Limb (tissue), 2 donors: ENCODE measurements around the gene GAS2L1.

Source experiments
- DNase-seq, 2 donors: peaks; one replicate each; pipeline ENCODE4 v3.0.0-alpha.2; 2016; ENCODE audit errors: extremely low spot score in 2 of 2

The GAS2L1 gene

GRCh38 chr22:29326481-29326880 is 20.0 kb downstream of the GAS2L1 start:
- DNase-seq, result no peak

DNA sequence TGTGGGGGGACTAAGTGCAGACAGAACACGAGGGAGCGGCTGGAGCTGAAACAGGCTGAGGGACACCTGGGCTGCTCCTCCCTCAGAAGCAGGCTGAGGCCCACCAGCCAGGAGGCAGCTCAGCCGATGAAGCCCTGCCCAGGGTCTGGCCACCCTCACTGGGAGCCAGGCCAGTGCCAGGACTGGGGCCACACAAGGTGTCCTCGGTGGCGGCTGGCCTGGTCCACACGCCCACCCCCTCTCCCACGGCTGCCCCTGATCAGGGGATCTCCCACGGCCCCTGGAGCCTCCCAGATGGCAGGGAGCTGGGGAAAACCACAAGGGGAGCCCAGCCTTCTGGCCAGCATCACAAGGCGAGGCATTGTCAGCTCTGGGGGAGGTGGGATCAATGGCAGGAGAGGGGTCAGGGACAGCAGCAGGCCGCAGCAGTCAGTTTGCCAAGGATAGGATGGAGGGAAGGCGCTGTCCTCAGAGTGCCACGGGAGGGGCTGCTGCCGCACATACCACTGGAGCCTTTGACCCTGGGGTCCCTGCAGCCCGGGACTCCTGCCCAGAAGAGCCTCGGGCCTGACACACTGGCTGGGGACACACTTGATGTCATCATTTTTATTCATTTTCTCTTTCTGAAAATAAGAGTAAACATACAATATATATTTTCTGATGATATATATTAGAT is 20.8 kb downstream of the GAS2L1 start:
- no peak for DNase-seq

DNA sequence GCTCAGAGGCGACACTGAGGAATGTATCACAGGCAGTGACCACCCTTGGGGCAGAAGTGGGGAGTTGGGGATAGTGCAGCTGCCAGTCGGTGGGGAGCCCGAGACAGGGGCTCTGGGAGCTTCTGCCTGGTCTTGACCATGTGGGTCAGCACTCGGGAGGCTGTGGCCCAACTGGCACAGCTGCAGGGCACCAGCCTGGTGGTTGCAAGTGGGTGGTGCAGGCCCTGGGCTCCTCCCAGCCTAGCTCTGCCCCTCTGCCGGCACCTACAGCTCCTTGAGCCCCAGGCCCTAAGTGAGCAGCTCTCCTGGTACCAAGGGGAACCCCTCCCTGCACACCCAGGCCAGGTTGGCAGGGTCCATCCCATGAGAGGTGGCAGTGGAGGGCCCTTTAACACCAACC is 21.6 kb downstream of the GAS2L1 start:
- DNase-seq, result no peak

GRCh38 chr22:29328566-29329500 is 22.4 kb downstream of the GAS2L1 start:
- peak in 1 of 2 donors; percentile 48 for DNase-seq

DNA sequence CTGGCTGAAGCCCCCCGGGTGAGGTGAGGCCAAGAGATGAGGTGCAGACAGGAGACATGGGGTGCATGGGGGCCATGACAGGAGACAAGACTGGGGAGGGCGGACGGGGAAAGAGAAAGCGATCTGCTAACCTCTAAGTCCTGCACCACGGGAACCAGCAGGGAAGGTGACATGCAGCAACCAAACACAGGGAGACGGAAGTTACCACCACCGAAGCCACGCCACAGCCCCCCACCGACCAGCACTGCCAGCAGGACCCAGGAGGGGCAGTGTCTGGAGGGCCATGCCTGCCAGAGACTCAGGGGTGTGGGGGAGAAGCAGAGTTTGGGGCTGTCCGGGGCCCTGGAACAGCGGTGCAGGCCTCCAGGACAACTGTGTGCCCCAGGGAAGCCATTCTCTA is 23.1 kb downstream of the GAS2L1 start:
- DNase-seq, result no peak

- DNase-seq, result no peak
Measured at GRCh38 chr22:29330291-29330690, 23.8 kb downstream of the GAS2L1 start.

- DNase-seq, result no peak
Measured at GRCh38 chr22:29330753-29331152, 24.3 kb downstream of the GAS2L1 start.

GRCh38 chr22:29331213-29331612 is 24.8 kb downstream of the GAS2L1 start:
- DNase-seq, result no peak

GRCh38 chr22:29331658-29332300 is 25.3 kb downstream of the GAS2L1 start:
- no peak for DNase-seq

GRCh38 chr22:29332886-29333496 is 26.5 kb downstream of the GAS2L1 start:
- DNase-seq, result no peak

DNA sequence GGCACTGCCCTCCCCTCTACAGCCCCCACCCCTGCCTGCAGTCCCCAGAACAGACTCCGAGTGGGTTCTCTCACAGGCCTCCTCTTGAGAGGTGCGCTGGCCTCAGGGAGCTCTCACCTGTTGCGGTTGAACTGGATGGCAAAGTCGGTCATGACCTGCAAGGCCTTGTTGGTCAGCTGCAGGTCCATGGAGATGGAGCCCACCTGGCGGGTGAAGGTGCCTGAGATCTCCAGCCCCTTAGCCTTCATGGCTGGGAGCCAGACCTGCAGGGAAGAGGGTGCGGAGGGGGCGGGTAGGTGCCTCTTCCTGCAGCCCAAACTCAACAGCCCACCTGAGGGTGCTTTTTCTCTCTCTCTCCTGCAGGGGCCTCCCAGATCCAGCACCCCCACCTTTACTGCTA is 27.7 kb downstream of the GAS2L1 start:
- DNase-seq, result no peak

DNA sequence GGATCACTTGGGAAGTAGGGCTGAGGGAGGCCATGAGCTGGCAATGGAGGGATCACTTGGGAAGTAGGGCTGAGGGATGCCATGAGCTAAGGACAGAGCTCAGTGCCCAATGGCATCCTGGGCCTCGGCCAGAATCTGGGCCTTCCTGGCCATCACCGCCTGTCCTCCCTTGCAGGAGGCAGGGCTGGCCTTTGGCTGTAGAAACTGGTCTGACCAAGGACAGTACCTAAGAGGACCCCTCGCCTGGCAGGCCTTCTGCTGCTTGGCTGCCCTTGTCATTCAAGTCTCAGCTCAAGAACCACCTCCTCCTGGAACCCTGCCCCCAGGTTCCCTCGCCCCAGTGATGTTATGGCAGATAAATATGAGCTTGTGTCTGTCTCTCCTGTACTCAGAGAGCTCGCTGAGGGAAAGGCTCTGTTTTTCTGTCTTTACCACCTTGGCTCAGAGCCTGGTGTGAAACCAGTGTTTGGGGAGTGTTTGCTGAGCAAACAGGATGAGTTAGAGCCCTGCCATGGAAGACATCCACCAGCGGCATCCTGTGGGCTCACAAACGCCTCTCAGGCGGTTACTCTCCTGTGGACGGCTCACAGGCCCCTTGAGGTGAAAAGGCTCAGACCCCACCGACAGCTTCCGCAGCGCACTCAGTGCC is 28.4 kb downstream of the GAS2L1 start:
- no peak for DNase-seq

DNA sequence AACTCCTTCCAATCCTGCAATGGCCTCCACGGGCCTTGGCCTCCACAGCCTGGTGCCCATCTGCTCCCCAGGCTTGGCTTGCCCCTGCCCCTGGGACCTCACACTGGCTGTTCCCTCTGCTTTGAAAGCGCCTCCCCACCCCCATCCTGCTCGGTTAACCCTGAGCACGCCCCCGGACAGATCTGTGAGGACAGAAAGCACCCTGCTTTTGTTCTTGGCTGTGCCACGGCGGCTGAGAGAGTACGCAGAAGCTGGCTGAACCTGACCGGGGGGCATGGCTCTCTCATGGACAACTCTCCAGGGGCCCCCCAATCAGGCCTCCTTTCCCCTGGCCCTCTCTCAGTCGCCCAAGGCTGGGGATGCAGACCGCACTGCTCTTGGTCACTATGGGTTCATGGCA is 29.2 kb downstream of the GAS2L1 start:
- DNase-seq, result no peak

GRCh38 chr22:29336751-29337490 is 30.5 kb downstream of the GAS2L1 start:
- no peak for DNase-seq

DNA sequence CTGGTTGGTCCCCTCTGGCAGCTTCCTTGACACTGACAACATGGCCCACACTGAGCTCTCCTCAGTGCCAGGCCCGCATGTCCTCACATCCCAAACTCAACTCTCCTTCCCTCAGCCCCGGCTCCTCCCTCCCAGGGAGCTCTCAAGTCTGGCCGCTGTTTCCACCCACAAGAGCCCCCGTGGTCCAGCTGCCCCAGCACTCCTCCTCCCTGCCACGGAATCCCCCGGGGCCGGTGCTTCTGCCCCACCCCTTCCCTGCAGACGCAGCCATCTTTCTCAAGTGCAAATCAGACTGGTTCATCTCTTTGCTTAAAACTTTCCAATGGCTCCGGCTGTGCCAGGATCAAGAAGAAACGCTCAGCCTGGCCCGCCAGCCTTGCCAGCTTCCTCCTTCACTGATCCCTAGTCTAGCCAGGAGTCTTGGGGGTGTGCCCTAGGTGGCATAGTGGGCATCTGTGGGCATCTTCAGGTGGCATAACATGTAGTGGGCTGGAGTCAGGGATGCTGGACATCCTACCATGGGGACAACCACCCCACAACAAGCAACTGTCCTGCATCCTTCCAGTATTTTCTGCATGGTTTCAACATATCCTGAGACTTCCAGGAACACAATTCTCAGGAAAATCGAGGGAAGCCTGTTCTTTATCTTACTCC is 31.3 kb downstream of the GAS2L1 start:
- DNase-seq, result no peak

DNA sequence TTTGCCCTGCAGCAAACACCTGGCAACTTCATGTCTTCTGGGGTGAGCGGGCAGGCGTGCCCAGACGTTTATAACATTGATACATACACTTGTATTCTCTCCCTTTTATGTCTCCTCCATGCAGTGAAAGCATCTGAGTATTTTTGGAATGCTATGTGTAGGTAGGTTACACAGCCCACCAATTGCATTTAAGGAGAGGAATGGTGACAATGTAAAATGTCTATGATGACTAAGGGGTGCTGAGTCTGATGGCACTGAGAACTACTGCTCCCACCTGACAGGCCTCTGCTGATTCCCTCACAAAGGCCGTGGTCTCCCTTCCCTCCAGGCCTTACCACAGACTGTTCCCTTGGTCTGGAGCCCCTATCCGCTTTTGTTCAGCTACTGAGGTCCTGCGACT is 31.9 kb downstream of the GAS2L1 start:
- DNase-seq, result no peak

GRCh38 chr22:29339381-29340235 is 33.2 kb downstream of the GAS2L1 start:
- DNase-seq, result no peak

DNA sequence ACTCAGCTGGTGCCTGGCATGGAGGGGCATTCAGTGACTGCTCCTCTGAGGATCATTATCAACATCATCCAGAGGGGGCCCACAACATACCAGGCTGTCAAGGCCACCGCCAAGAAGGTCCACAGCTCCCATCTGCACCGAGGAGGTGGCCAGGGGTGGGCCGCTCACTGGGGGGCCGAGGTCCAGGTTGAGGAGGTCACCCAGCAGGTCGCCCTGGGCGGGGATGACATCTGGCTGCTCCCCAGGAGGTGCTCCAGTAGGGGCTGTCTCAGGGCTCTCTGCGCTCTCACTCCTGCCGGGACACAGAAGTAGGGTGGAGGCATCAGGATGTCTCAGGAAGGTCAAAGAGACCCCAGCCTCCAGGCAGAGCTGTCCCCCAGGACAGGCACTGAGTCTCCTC is 34.1 kb downstream of the GAS2L1 start:
- no peak for DNase-seq
